Measurements from ENCODE around the gene MRPL28.

Gene MRPL28

GRCh38 chr16:317583-317982 lies 52.8 kb downstream of the MRPL28 start:
- DNase-seq: no peak
